Measurements from ENCODE around the gene SMPD3. TPM values are rescaled to one million over a fixed set of nuclear protein-coding genes. Genes with fewer than 3 reads are reported as not detected.

SMPD3 gene
- total and polyA plus RNA-seq, 2 donors (not counting 3 experiments of a cell fraction or from before 2014, with no cell fraction given): not detected

GRCh38 chr16:68363658-68364521, 84.4 kb downstream of the SMPD3 start:
- TF ChIP-seq JUN (IDR thresholded peaks at IDR 0.05; ENCODE audit: borderline replicate concordance, insufficient read depth, insufficient read length, low read depth) (no peak), POLR2AphosphoS5 (IDR thresholded peaks at IDR 0.05; ENCODE audit: insufficient read depth, low read depth, low read length) (no peak), FOS (IDR thresholded peaks at IDR 0.05; ENCODE audit: borderline replicate concordance, insufficient read depth, low read length) (no peak), POLR2A (IDR thresholded peaks at IDR 0.05; ENCODE audit: low read depth, low read length) (no peak), GATA2 (IDR thresholded peaks at IDR 0.05; ENCODE audit: insufficient read depth, insufficient read length, low read depth, low read length) (no peak), MAX (IDR thresholded peaks at IDR 0.05; ENCODE audit: insufficient read depth, insufficient read length) (no peak), CTCF (IDR thresholded peaks at IDR 0.05; ENCODE audit: extremely low read depth in 1 of 2, insufficient read depth in 1 of 2, low read depth in 1 of 2, low read length in 2 of 2) (no peak), EZH2 (IDR thresholded peaks at IDR 0.05; ENCODE audit: borderline replicate concordance, low read depth, low read length, severe bottlenecking) (no peak), MYC (IDR thresholded peaks at IDR 0.05; ENCODE audit: low read depth, low read length) (no peak)
- Histone ChIP-seq H3K4me2 (ENCODE audit: insufficient read depth, low read length) (no peak overlapping the region), H3K79me2 (ENCODE audit: control insufficient read depth, insufficient read depth, low read length) (no peaks in the 10 kb centered on the region), H4K20me1 (replicated peaks; ENCODE audit: control insufficient read depth, extremely low read depth, insufficient read depth, low read length) (no peaks in the 10 kb centered on the region), H3K9me3 (replicated peaks; ENCODE audit: control insufficient read depth, insufficient read depth, low read length) (no peaks in the 10 kb centered on the region), H3K36me3 (ENCODE audit: control insufficient read depth in 2 of 2, extremely low read depth in 1 of 2, insufficient read depth in 2 of 2, low read length in 2 of 2) (peaks cover 0 to 2% of the 10 kb centered on the region in 2 experiments), H3K4me1 (ENCODE audit: control insufficient read depth, extremely low read depth, insufficient read depth, low read length) (no peaks in the 10 kb centered on the region), H3K9me1 (replicated peaks; ENCODE audit: control insufficient read depth, extremely low read depth, insufficient read depth, low read length) (no peaks in the 10 kb centered on the region), H3K27ac (ENCODE audit: insufficient read depth, low read depth, low read length) (no peak overlapping the region), H2AFZ (ENCODE audit: low read depth, low read length) (no peak overlapping the region), H3K27me3 (ENCODE audit: control insufficient read depth in 2 of 2, insufficient read depth in 2 of 2, low read length in 2 of 2) (no peaks in the 10 kb centered on the region), H3K4me3 (replicated peaks in 1 of 3; ENCODE audit: insufficient read depth in 1 of 3, low read depth in 1 of 3, low read length in 3 of 3) (no peak overlapping the region), H3K9ac (replicated peaks; ENCODE audit: extremely low read depth, insufficient read depth, low read length) (no peak overlapping the region)
- intact Hi-C loops (cut with micrococcal nuclease) (no loop called here), dilution Hi-C loops (cut with MboI; ENCODE audit: extremely low pct_ligation_motif_present, low sequenced_read_pairs) (no loop called here)
- POLR2A ChIA-PET: no interaction called here
- CTCF ChIA-PET: interaction anchor here (0.6 to 1.5 kb wide), 6 partner anchors 9 to 109 kb away, joined by 3 to 4 read pairs (median 3); no protein-coding TSS in a partner anchor
- FAIRE-seq (no peak), DNase-seq (ENCODE audit: low read depth, low spot score) (no peak)
- no TSS peak for BruUV-seq (replicated peaks)

All from endothelial cell of umbilical vein (primary cell).